Neural progenitor cell (in vitro differentiated cells): ENCODE results near the gene PPAN. TPM values are rescaled to one million over a fixed set of nuclear protein-coding genes. Genes with fewer than 3 reads are reported as not detected.

ENCODE experiments used
- DNase-seq: peaks from one replicate; pipeline ENCODE4 v3.0.0-alpha.2; 2016; ENCODE audit warnings: low spot score
- H2AFZ ChIP-seq: fragments of 200-600 bp; sonication (generic); replicated peaks from 2 replicates; pipeline ENCODE4 v1.6.1; 2016; ENCODE audit warnings: antibody characterized with exemption
- H3F3A ChIP-seq: fragments of 200-600 bp; sonication (generic); 2 replicates; pipeline ENCODE4 v1.6.1; 2016; ENCODE audit warnings: antibody characterized with exemption, low read depth
- H3K27ac ChIP-seq: fragments of 200-600 bp; sonication (generic); 2 replicates; pipeline ENCODE4 v1.5.1; 2016; ENCODE audit warnings: mild to moderate bottlenecking
- H3K27me3 ChIP-seq: fragments of 200-600 bp; sonication (generic); 2 replicates; pipeline ENCODE4 v1.6.1; 2016; ENCODE audit warnings: mild to moderate bottlenecking, moderate library complexity
- H3K36me3 ChIP-seq: fragments of 200-600 bp; sonication (generic); 2 replicates; pipeline ENCODE4 v1.5.1; 2016
- H3K4me1 ChIP-seq: fragments of 200-600 bp; sonication (generic); 2 replicates; pipeline ENCODE4 v1.6.1; 2016; ENCODE audit warnings: mixed run types
- H3K4me2 ChIP-seq: fragments of 200-600 bp; sonication (generic); 2 replicates; pipeline ENCODE4 v1.6.1; 2016
- H3K4me3 ChIP-seq: fragments of 200-600 bp; sonication (generic); 2 replicates; pipeline ENCODE4 v1.5.1; 2016
- H3K79me2 ChIP-seq: fragments of 200-600 bp; sonication (generic); 2 replicates; pipeline ENCODE4 v1.6.1; 2016; ENCODE audit warnings: low read depth
- H3K9ac ChIP-seq: fragments of 200-600 bp; sonication (generic); 2 replicates; pipeline ENCODE4 v1.6.1; 2016
- H3K9me3 ChIP-seq: fragments of 200-600 bp; sonication (generic); 2 replicates; pipeline ENCODE4 v1.5.1; 2016; ENCODE audit warnings: low read depth
- H4K20me1 ChIP-seq: fragments of 200-600 bp; sonication (generic); 2 replicates; pipeline ENCODE4 v1.6.1; 2016; ENCODE audit warnings: low read depth
- H3K27ac Mint-ChIP-seq: 3 replicates; pipeline ENCODE4 v1.8.0; 2021; ENCODE audit warnings: mixed read lengths
- H3K27me3 Mint-ChIP-seq: 2 replicates; pipeline ENCODE4 v1.8.0; 2022; ENCODE audit warnings: low read depth, mild to moderate bottlenecking, inconsistent platforms, moderate library complexity, mixed read lengths; ENCODE audit not compliant: insufficient read depth
- H3K36me3 Mint-ChIP-seq: 3 replicates; pipeline ENCODE4 v1.8.0; 2021; ENCODE audit warnings: mixed read lengths
- H3K4me1 Mint-ChIP-seq: 3 replicates; pipeline ENCODE4 v1.8.0; 2021; ENCODE audit warnings: mixed read lengths
- H3K4me3 Mint-ChIP-seq: 3 replicates; pipeline ENCODE4 v1.8.0; 2021; ENCODE audit warnings: mild to moderate bottlenecking, moderate library complexity, mixed read lengths
- H3K9me3 Mint-ChIP-seq: 3 replicates; pipeline ENCODE4 v1.8.0; 2020; ENCODE audit warnings: mixed read lengths
- CTCF ChIP-seq: fragments of 200-600 bp; sonication (generic); IDR thresholded peaks from 2 replicates; pipeline ENCODE4 v1.5.1; 2017; ENCODE audit warnings: antibody characterized with exemption, mild to moderate bottlenecking
- EZH2 ChIP-seq: fragments of 200-600 bp; sonication (generic); IDR thresholded peaks from 2 replicates; pipeline ENCODE4 v1.6.1; 2017; ENCODE audit warnings: antibody characterized with exemption, mild to moderate bottlenecking, moderate library complexity
- EZH2phosphoT487 ChIP-seq: fragments of 200-600 bp; sonication (generic); IDR thresholded peaks from 2 replicates; pipeline ENCODE4 v1.6.1; 2017; ENCODE audit warnings: antibody characterized with exemption
- total RNA-seq: library from RNA; depleted of rRNA; stranded (reverse); fragments of >200 nt; gene quantifications from 2 replicates; pipeline ENCODE4 v1.2.3, GENCODE V29; 2015; ENCODE audit warnings: low replicate concordance

The PPAN gene
- total RNA-seq, 1 donor from 2014 or later: 6.6 TPM

- Histone ChIP-seq H3K4me3 (no peak within 1 kb of the TSS), H3F3A (peaks cover 39% of the 10 kb centered on the region), H3K4me1 (peaks cover 7% of the 10 kb centered on the region), H3K27ac (no peak within 1 kb of the TSS), H3K36me3 (no peaks in the 10 kb centered on the region), H3K27me3 (no peaks in the 10 kb centered on the region), H3K79me2 (peaks cover 22% of the 10 kb centered on the region), H2AFZ (no peak within 1 kb of the TSS), H3K9me3 (no peaks in the 10 kb centered on the region), H3K4me2 (no peak within 1 kb of the TSS), H4K20me1 (peaks cover 15% of the 10 kb centered on the region), H3K9ac (no peak within 1 kb of the TSS)
- no peaks in the 10 kb centered on the region for H3K9me3 Mint-ChIP-seq
- peak within 1 kb of the TSS; percentile 53 for H3K4me3 Mint-ChIP-seq
- no peak for DNase-seq
- no peak within 1 kb of the TSS for H3K27ac Mint-ChIP-seq
- peaks cover 10% of the 10 kb centered on the region for H3K27me3 Mint-ChIP-seq
- peaks cover 16% of the 10 kb centered on the region for H3K36me3 Mint-ChIP-seq
- TF ChIP-seq EZH2phosphoT487 (no peak), EZH2 (no peak), CTCF (no peak)
- H3K4me1 Mint-ChIP-seq: peaks cover 7% of the 10 kb centered on the region
Measured at GRCh38 chr19:10111405-10111811, 5.2 kb downstream of the PPAN start, which contains the start of gene P2RY11. Gene P2RY11 (plus strand): TSS chr19:10111693. CDS start chr19:10111722, 29 bp downstream.

- H3K79me2 ChIP-seq: peaks cover 14% of the 10 kb centered on the region
- H3K9me3 ChIP-seq: no peaks in the 10 kb centered on the region
- Mint-ChIP-seq H3K4me3 (no peak overlapping the region), H3K27me3 (peaks cover 8% of the 10 kb centered on the region), H3K36me3 (peaks cover 14% of the 10 kb centered on the region), H3K27ac (no peak overlapping the region), H3K4me1 (peaks cover 2% of the 10 kb centered on the region), H3K9me3 (no peaks in the 10 kb centered on the region)
- H4K20me1 ChIP-seq: peaks cover 15% of the 10 kb centered on the region
- H2AFZ ChIP-seq: no peak overlapping the region
- H3K27me3 ChIP-seq: no peaks in the 10 kb centered on the region
- H3K4me3 ChIP-seq: no peak overlapping the region
- H3K36me3 ChIP-seq: no peaks in the 10 kb centered on the region
- H3K4me2 ChIP-seq: no peak overlapping the region
- H3K9ac ChIP-seq: no peak overlapping the region
- H3K4me1 ChIP-seq: peaks cover 2% of the 10 kb centered on the region
- TF ChIP-seq EZH2phosphoT487 (no peak), EZH2 (no peak), CTCF (no peak)
- DNase-seq: no peak
- peaks cover 34% of the 10 kb centered on the region for H3F3A ChIP-seq
- no peak overlapping the region for H3K27ac ChIP-seq
Measured at GRCh38 chr19:10112037-10112761, 6.0 kb downstream of the PPAN start.

- Histone ChIP-seq H3K9ac (no peak overlapping the region), H3K4me2 (no peak overlapping the region), H3F3A (peaks cover 34% of the 10 kb centered on the region), H3K4me3 (no peak overlapping the region), H3K36me3 (no peaks in the 10 kb centered on the region), H3K4me1 (no peaks in the 10 kb centered on the region), H3K27ac (no peak overlapping the region), H3K27me3 (no peaks in the 10 kb centered on the region), H4K20me1 (peaks cover 15% of the 10 kb centered on the region), H3K79me2 (peaks cover 9% of the 10 kb centered on the region), H3K9me3 (no peaks in the 10 kb centered on the region), H2AFZ (no peak overlapping the region)
- no peak overlapping the region for H3K27ac Mint-ChIP-seq
- DNase-seq: peak; percentile 62
- peaks cover 8% of the 10 kb centered on the region for H3K27me3 Mint-ChIP-seq
- TF ChIP-seq EZH2 (no peak), EZH2phosphoT487 (no peak), CTCF (peak; percentile 67)
- peaks cover 10% of the 10 kb centered on the region for H3K36me3 Mint-ChIP-seq
- peak overlapping the region; percentile 43 for H3K4me3 Mint-ChIP-seq
- H3K9me3 Mint-ChIP-seq: no peaks in the 10 kb centered on the region
- H3K4me1 Mint-ChIP-seq: no peaks in the 10 kb centered on the region
Measured at GRCh38 chr19:10112895-10113591, 6.9 kb downstream of the PPAN start.
